Small intestine (tissue), 7 donors: ENCODE results near the gene ERAP2. TPM values are rescaled to one million over a fixed set of nuclear protein-coding genes. Genes with fewer than 3 reads are reported as not detected.

Source experiments
- DNase-seq, 2 donors: peaks; one replicate each; pipeline versions ENCODE4 v3.0.0 to v3.0.0-alpha.2; 2013
- FAIRE-seq: peaks from 2 replicates; lab custom pipeline; 2012; peaks lifted over from hg19 to GRCh38; lab: Jason Lieb, UNC
- H3K27ac ChIP-seq, 3 donors: one replicate each; pipeline ENCODE4 v1.5.1; 2013; ENCODE audit warnings: low read length in 2 of 3, mild to moderate bottlenecking in 2 of 3, control low read depth in 1 of 3, inconsistent platforms in 1 of 3, low read depth in 1 of 3, moderate library complexity in 1 of 3
- H3K27me3 ChIP-seq, 3 donors: one replicate each; pipeline ENCODE4 v1.6.1; 2013; ENCODE audit warnings: low read length in 3 of 3, inconsistent platforms in 1 of 3; ENCODE audit not compliant: control insufficient read depth in 3 of 3, insufficient read depth in 3 of 3
- H3K36me3 ChIP-seq, 3 donors: one replicate each; pipeline ENCODE4 v1.6.1; 2013; ENCODE audit warnings: low read length in 3 of 3, inconsistent platforms in 1 of 3, low read depth in 1 of 3, mild to moderate bottlenecking in 1 of 3, moderate library complexity in 1 of 3; ENCODE audit not compliant: control insufficient read depth in 3 of 3, insufficient read depth in 2 of 3
- H3K4me1 ChIP-seq, 3 donors: one replicate each; pipeline ENCODE4 v1.6.1; 2013; ENCODE audit warnings: low read length in 2 of 3, inconsistent platforms in 1 of 3, low read depth in 1 of 3, mild to moderate bottlenecking in 1 of 3, moderate library complexity in 1 of 3; ENCODE audit not compliant: control insufficient read depth in 3 of 3, insufficient read depth in 2 of 3
- H3K4me3 ChIP-seq, 3 donors: one replicate each; pipeline ENCODE4 v1.5.1; 2013; ENCODE audit warnings: low read length in 3 of 3, control low read depth in 1 of 3, inconsistent platforms in 1 of 3, low read depth in 1 of 3, mild to moderate bottlenecking in 1 of 3, moderate library complexity in 1 of 3
- H3K9me3 ChIP-seq, 2 donors: one replicate each; pipeline ENCODE4 v1.6.1; 2013; ENCODE audit warnings: low read depth in 1 of 2, low read length in 1 of 2; ENCODE audit not compliant: control insufficient read depth in 2 of 2, insufficient read depth in 1 of 2
- WGBS, 3 donors: extraction: QIAGEN DNeasy Blood & Tissue Kit; methylation state at CpG; one replicate each; pipeline ENCODE4 v1.1.7; 2013; 5-methylcytosine and 5-hydroxymethylcytosine counted together
- polyA plus RNA-seq, 4 donors: library from polyadenylated mRNA; stranded (reverse) in 3 of 4; unstranded in 1 of 4; fragments of 200-250 nt in 3 of 4; fragments of 120-200 nt in 1 of 4; gene quantifications; one replicate each; pipeline versions ENCODE4 v1.2.1 to v1.2.3, GENCODE V29; 2013
- donor health status: healthy with polysubstance abuse.
- donor health status: control.
- donor health status: control.
- donor health status: Bipolar disorder and iron deficiency.
- donor health status: healthy.

ERAP2 gene
- polyA plus RNA-seq, 4 donors = 4.1 to 43.3 (median 6.0) TPM

DNA sequence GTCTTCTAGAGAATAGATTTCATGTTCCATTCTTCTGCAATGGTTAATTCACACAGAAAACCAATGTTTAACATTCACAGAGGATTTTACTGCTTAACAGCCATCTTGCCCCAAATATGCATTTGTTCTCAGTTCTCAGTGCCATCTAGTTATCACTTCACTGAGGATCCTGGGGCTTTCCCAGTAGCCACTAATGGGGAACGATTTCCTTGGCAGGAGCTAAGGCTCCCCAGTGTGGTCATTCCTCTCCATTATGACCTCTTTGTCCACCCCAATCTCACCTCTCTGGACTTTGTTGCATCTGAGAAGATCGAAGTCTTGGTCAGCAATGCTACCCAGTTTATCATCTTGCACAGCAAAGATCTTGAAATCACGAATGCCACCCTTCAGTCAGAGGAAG, 3.4 kb downstream of the ERAP2 start:
- FAIRE-seq (no peak), DNase-seq (no peak)
- Histone ChIP-seq H3K4me3 (no peak overlapping the region), H3K4me1 (peaks cover 14 to 26% (median 16%) of the 10 kb centered on the region in 3 donors), H3K36me3 (peaks cover 4 to 8% (median 4%) of the 10 kb centered on the region in 3 donors), H3K27ac (peak overlapping the region in 1 of 3 donors; percentile 9), H3K9me3 (no peaks in the 10 kb centered on the region), H3K27me3 (no peaks in the 10 kb centered on the region)
- 65 to 74% (median 71%) methylated on average over 3 of the region's 3 CpGs for WGBS, 3 donors

DNA sequence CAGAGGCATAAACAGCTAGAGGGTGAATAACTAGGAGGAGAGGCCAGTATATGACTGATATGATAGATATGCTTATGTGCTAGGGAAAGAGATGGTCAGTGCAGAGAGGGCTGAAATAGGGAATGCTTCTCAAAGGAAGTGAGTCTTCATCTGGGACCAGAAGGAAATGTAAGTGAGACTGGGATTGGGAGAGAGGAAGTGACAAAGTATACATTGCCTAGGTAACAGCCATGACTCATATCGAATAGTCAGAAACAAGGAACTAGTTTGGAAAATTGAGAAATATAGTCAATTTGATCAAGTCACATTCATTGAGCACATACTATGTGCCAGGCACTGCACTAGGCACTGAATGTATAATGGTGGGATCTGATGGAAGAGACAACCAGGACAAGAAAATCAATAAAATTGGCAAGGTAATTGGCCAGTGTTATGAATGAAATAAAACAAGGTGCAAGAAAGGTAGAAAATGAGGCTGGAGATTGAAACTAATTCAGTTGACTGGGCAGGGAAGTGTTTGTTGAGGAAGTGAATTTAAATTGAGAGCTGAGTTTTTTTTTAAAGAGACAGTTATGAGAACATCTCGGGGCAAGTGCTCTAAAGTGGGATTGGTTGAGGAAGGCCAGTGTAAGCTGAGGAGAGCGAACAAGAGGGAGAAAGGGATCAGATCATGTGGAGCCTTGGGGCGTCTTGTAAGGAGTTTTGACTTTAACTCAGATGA, 4.3 kb downstream of the ERAP2 start:
- Histone ChIP-seq H3K9me3 (no peaks in the 10 kb centered on the region), H3K27ac (peak overlapping the region in 1 of 3 donors; percentile 64), H3K4me1 (peaks cover 12 to 26% (median 16%) of the 10 kb centered on the region in 3 donors), H3K36me3 (peaks cover 4 to 8% (median 6%) of the 10 kb centered on the region in 3 donors), H3K27me3 (no peaks in the 10 kb centered on the region), H3K4me3 (no peak overlapping the region)
- FAIRE-seq (no peak), DNase-seq (peak in 1 of 2 donors; percentile 37)
- WGBS, 3 donors = 79 to 86% (median 82%) methylated on average over 4 of the region's 4 CpGs

DNA sequence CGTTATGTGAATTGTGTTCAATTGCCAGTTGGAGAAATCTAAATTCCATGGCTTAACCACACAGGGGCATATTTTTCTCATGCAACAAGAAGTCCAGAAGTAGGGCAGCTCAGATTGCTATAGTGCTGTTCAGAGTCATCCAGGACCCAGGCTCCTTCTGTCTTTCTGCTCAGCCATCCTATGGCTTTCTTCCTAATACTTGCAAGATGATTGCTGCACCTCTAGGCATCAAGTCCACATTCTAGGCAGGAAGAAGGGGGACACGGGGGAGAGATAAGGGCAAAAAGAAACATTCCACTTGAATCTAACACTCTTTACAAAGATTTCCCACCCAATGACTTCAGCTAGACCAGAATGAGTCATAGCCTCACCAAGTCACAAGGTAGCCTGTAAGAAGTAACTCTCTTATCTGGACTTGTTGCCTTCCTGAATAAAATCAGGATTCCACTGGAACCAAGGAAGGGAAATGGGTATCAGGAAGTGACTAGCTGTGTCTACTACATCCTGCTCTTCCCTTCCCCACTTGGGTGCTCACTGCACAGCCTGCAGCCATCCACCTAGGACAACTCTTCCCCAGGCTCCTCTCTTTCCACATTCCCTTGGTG, 5.3 kb downstream of the ERAP2 start:
- no peak for FAIRE-seq
- DNase-seq = peak; percentile 45 to 56
- H3K27ac ChIP-seq = peak overlapping the region in 1 of 3 donors; percentile 42
- 53 to 60% (median 54%) methylated on average over 2 of the region's 2 CpGs for WGBS, 3 donors
- no peaks in the 10 kb centered on the region for H3K27me3 ChIP-seq
- peaks cover 4 to 8% (median 6%) of the 10 kb centered on the region in 3 donors for H3K36me3 ChIP-seq
- peaks cover 8 to 21% (median 16%) of the 10 kb centered on the region in 3 donors for H3K4me1 ChIP-seq
- H3K4me3 ChIP-seq = no peak overlapping the region
- no peaks in the 10 kb centered on the region for H3K9me3 ChIP-seq

DNA sequence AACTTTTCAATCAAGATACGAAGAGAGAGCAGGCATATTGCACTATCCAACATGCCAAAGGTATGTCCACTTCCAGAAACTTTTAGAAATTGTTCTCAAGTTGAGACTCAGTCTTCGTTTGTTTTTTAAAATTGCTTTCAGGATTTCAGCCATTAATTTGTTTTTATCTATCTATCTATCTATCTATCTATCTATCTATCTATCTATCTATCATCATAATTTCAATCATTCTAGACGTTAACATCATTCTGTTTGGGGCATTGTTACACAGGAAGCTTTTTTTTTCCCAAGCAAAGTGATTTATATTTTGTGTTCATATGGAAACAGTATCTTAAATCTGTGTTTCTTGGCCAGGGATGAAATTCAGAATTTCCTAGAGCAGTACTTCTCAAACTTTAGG, 7.6 kb downstream of the ERAP2 start:
- H3K27me3 ChIP-seq = no peaks in the 10 kb centered on the region
- DNase-seq (no peak), FAIRE-seq (no peak)
- H3K4me3 ChIP-seq = no peak overlapping the region
- H3K27ac ChIP-seq = no peak overlapping the region
- 81 to 83% (median 81%) methylated on average over 3 of the region's 3 CpGs for WGBS, 3 donors
- H3K36me3 ChIP-seq = peaks cover 5 to 10% (median 8%) of the 10 kb centered on the region in 3 donors
- H3K4me1 ChIP-seq = peaks cover 8 to 21% (median 16%) of the 10 kb centered on the region in 3 donors
- H3K9me3 ChIP-seq = no peaks in the 10 kb centered on the region

GRCh38 chr5:96884995-96885394, 8.7 kb downstream of the ERAP2 start:
- Histone ChIP-seq H3K27me3 (no peaks in the 10 kb centered on the region), H3K9me3 (no peaks in the 10 kb centered on the region), H3K4me3 (no peak overlapping the region), H3K4me1 (peaks cover 8 to 21% (median 12%) of the 10 kb centered on the region in 3 donors), H3K27ac (peak overlapping the region in 1 of 3 donors; percentile 47), H3K36me3 (peaks cover 9 to 16% (median 11%) of the 10 kb centered on the region in 3 donors)
- FAIRE-seq = no peak
- WGBS, 3 donors = 89 to 93% (median 90%) methylated on average over 7 of the region's 7 CpGs
- DNase-seq = no peak

DNA sequence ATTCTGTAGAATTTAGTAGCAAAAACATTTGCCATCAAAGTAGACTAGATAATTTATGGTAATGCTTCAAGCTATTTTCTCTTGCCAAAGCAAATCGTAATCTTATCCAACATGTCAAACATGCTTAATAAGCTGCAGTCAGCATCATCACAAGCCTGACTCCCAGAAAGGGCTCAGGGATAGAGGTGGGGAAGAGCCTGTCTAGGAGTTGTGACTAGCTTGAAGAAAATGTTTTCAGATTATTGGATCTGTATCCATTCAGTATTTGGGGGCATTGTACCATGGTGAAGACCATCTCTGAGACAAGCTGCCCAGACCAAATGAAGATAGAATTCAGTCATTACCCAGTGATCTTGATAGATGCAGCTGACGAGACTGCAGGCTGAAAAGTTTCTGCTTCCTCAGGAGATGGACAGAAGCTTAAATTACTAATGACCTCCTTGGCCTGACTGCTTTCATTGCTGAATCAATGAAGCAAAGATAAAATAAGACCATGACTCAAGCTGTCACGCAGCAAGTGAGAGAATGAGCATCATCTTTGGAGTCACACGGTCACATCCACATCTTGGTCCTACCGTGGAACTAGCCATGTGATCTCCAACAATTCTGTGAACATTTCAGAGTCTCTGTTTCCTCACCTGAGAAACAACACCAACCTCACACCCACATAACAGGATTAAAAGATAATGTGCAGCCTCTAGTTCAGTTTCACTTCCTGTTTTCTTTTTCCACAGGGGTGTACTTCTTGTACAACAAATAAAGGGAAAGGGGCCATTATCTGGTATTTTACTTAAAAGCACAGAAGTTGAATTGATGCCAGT, 9.4 kb downstream of the ERAP2 start:
- Histone ChIP-seq H3K9me3 (no peaks in the 10 kb centered on the region), H3K27ac (peak overlapping the region in 1 of 3 donors; percentile 61), H3K27me3 (no peaks in the 10 kb centered on the region), H3K36me3 (peaks cover 9 to 17% (median 14%) of the 10 kb centered on the region in 3 donors), H3K4me3 (no peak overlapping the region), H3K4me1 (peaks cover 8 to 18% (median 12%) of the 10 kb centered on the region in 3 donors)
- FAIRE-seq = no peak
- DNase-seq = peak in 1 of 2 donors; percentile 51
- 62 to 69% (median 64%) methylated on average over 5 of the region's 5 CpGs for WGBS, 3 donors

GRCh38 chr5:96893342-96893741, 17.0 kb downstream of the ERAP2 start:
- 77 to 87% (median 84%) methylated on average over 4 of the region's 4 CpGs for WGBS, 3 donors
- H3K9me3 ChIP-seq = no peaks in the 10 kb centered on the region
- H3K4me1 ChIP-seq = no peaks in the 10 kb centered on the region
- H3K4me3 ChIP-seq = no peak overlapping the region
- H3K27ac ChIP-seq = no peak overlapping the region
- H3K36me3 ChIP-seq = peaks cover 11 to 28% (median 14%) of the 10 kb centered on the region in 3 donors
- FAIRE-seq (no peak), DNase-seq (no peak)
- H3K27me3 ChIP-seq = no peaks in the 10 kb centered on the region

GRCh38 chr5:96896276-96896675, 20.0 kb downstream of the ERAP2 start:
- WGBS, 3 donors = 54 to 83% (median 70%) methylated on average over 4 of the region's 4 CpGs
- Histone ChIP-seq H3K4me1 (no peaks in the 10 kb centered on the region), H3K27ac (no peak overlapping the region), H3K36me3 (peaks cover 9 to 25% (median 13%) of the 10 kb centered on the region in 3 donors), H3K9me3 (no peaks in the 10 kb centered on the region), H3K27me3 (no peaks in the 10 kb centered on the region), H3K4me3 (no peak overlapping the region)
- no peak for DNase-seq
- no peak for FAIRE-seq
